Kidney epithelial cell (primary cell): Measurements from ENCODE around the gene C17orf67. TPM values are rescaled to one million over a fixed set of nuclear protein-coding genes. Genes with fewer than 3 reads are reported as not detected.

Experiments used
- DNase-seq: peaks from one replicate; pipeline ENCODE4 v3.0.0-alpha.2; 2010; ENCODE audit warnings: low read depth
- H3K27me3 ChIP-seq: 2 replicates; pipeline ENCODE4 v1.6.0; 2011; ENCODE audit warnings: low read length; ENCODE audit not compliant: control insufficient read depth, insufficient read depth
- H3K36me3 ChIP-seq: 2 replicates; pipeline ENCODE4 v1.5.1; 2011; ENCODE audit warnings: low read length; ENCODE audit not compliant: control insufficient read depth, insufficient read depth
- H3K4me3 ChIP-seq: 2 replicates; pipeline ENCODE4 v1.5.1; 2011; ENCODE audit warnings: low read depth, mild to moderate bottlenecking, control low read depth, low read length
- total RNA-seq: library from RNA; depleted of rRNA; stranded (reverse); fragments of >200 nt; gene quantifications from 2 replicates; pipeline ENCODE4 v1.2.3, GENCODE V29; 2015
- TF ChIP-seq, protein P1 (sequence below): IDR thresholded peaks from 2 replicates; pipeline ENCODE4 v1.5.1; 2011; ENCODE audit warnings: mild to moderate bottlenecking, moderate library complexity, low read length, control low read depth, inconsistent platforms; ENCODE audit not compliant: insufficient read depth, poor library complexity, severe bottlenecking

The C17orf67 gene
- total RNA-seq, 1 donor from 2014 or later: 0.50 TPM

GRCh38 chr17:56833057-56833808, 487 bp downstream of the C17orf67 start:
- Histone ChIP-seq H3K36me3 (no peaks in the 10 kb centered on the region), H3K27me3 (no peaks in the 10 kb centered on the region), H3K4me3 (peak overlapping the region; percentile 85)
- TF ChIP-seq, protein P1, sequence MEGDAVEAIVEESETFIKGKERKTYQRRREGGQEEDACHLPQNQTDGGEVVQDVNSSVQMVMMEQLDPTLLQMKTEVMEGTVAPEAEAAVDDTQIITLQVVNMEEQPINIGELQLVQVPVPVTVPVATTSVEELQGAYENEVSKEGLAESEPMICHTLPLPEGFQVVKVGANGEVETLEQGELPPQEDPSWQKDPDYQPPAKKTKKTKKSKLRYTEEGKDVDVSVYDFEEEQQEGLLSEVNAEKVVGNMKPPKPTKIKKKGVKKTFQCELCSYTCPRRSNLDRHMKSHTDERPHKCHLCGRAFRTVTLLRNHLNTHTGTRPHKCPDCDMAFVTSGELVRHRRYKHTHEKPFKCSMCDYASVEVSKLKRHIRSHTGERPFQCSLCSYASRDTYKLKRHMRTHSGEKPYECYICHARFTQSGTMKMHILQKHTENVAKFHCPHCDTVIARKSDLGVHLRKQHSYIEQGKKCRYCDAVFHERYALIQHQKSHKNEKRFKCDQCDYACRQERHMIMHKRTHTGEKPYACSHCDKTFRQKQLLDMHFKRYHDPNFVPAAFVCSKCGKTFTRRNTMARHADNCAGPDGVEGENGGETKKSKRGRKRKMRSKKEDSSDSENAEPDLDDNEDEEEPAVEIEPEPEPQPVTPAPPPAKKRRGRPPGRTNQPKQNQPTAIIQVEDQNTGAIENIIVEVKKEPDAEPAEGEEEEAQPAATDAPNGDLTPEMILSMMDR: no peak
- DNase-seq: no peak

- no peak for DNase-seq
- Histone ChIP-seq H3K36me3 (no peaks in the 10 kb centered on the region), H3K4me3 (peak overlapping the region; percentile 1), H3K27me3 (no peaks in the 10 kb centered on the region)
- TF ChIP-seq, protein P1: no peak
Measured at GRCh38 chr17:56832446-56832845, 1.3 kb downstream of the C17orf67 start.

GRCh38 chr17:56831369-56832095, 2.2 kb downstream of the C17orf67 start:
- no peaks in the 10 kb centered on the region for H3K36me3 ChIP-seq
- no peak for DNase-seq
- TF ChIP-seq, protein P1: no peak
- H3K4me3 ChIP-seq: no peak overlapping the region
- H3K27me3 ChIP-seq: no peaks in the 10 kb centered on the region

DNA sequence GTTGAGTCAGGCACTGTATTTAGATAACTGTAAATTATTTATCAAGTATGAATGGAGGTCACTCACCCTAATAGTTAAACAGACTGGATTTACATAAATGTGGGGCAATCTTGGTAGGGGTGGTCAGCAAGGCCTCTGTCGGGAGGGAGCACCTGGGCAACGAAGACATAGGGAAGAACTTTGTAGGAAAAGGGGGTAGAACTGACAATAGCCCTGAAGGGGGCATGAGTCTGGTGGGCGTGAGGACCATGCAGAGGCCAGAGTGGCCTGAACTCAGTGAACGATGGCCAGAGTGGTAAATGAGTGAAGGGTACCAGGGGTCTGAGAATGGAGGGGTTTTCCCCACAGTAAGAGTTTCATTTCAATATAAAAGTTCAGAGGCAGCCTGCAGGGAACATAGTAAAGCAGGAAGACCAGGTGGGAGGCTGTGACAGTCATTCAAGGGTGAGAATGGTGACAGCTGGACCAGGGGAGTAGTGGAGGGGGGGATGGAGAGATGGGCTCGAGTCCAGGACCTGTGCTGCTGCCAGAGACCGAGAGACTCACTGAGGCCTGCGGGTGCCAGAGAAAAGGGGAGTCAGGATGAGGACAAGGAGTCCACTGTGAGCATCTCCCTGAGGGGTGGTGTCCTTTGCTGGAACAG, 2.9 kb downstream of the C17orf67 start:
- TF ChIP-seq, protein P1: no peak
- DNase-seq: no peak
- Histone ChIP-seq H3K27me3 (no peaks in the 10 kb centered on the region), H3K36me3 (no peaks in the 10 kb centered on the region), H3K4me3 (no peak overlapping the region)

GRCh38 chr17:56826611-56827414, 6.9 kb downstream of the C17orf67 start:
- Histone ChIP-seq H3K4me3 (no peak overlapping the region), H3K27me3 (no peaks in the 10 kb centered on the region), H3K36me3 (no peaks in the 10 kb centered on the region)
- TF ChIP-seq, protein P1: no peak
- DNase-seq: no peak
